GM18519 (cell line): ENCODE data around the gene MYH9.
"Not testable (repeated sequence)": the region's sequence is repeated elsewhere in the genome, so short reads cannot be mapped to it uniquely, and the experiment has no call there.

Source experiments
- ATAC-seq: cut with Tn5 transposase; IDR thresholded peaks from one replicate; pipeline ENCODE4 v1.9.1; 2021; ENCODE audit warnings: mild to moderate bottlenecking, moderate library complexity; ENCODE audit not compliant: unreplicated experiment, low FRiP score

MYH9 gene

DNA sequence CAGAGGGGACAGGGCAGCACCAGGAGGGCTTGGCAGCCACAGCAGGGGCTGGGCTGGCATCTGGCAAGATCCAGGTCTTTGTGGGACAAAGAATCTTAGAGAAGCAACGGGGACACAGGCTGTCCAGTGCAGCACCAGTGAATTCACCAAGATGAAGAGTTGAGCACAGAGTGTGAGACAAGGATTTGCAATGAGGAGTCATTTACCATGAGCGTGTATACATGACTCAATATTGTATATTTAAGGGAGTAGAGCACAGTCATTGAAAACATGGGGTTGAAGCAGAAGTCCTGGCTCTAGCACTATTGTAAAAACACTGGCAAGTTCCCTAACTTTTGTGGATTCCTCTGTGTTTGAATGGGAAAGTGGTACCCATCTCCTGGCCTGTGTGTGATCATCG is 131.3 kb downstream of the MYH9 start:
- ATAC-seq: no peak

DNA sequence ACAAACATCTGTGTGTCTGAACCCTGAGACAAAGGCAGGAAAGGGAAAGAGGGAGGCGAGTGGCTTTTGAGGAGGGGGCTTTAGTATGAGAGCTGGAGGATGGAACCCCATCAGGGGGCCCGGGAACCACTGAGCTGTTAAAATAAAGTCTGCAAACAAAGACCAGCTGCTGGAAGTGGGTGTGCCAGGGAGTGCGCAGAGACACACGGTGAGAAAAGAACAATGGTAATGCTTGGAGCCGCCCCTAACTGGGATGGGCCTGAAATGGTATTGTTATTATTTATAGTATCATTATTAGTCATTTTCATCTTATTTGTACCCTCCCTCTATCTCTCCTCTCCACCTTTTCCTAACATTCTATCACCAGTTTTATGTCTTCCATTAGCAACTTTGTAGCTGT is 132.2 kb downstream of the MYH9 start:
- ATAC-seq: not testable (repeated sequence)

DNA sequence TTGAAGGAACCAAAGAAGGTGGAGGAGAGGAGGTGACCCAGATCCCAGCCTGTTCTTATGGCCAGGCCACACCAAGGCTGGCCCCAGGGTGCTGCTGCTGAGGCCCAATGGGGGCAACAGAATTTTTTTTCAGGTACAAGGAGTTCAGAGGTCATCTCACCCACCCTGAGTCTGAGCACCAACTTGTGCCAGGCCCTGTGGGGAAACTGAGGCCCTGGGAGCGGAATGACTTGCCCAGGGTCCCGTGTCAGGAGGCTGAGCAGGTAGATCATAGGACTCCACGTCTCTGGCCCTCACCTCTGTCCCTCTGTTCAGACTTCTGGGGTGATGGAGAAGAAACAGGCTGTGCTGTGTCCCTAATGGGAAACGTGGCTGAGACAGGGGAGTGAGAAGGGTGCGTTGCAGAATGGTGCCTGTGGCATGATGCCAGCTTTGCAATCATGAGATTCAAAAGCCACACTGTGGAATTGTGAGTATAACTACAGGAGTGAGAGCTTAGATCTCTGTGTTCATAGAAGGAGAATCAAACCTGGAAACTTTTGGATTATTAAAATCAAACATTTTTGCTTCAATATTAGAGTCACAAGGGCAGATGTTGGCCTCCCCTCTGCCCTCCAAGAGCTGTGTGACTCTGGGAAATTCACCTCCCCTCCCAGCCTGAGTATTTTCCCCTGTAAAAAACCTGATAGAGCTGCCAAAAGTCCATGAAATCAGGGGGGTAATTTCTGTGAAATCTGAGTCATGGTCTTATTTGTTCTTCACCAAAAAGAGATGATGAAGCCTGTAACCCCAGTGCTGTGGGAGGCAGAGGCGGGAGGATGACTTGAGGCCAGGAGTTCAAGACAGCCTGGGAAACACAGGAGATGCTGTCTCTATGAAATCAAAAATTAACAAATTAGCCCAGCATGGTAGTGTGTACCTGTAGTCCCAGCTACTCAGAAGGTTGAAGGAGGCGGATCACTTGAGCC is 134.0 kb downstream of the MYH9 start:
- no peak for ATAC-seq

- peak; percentile 46 for ATAC-seq
These were observed 134.8 kb downstream of the MYH9 start, which contains the start of gene APOL1 for GRCh38 chr22:36252754-36253522. Gene APOL1 (plus strand): TSS chr22:36253133. CDS start chr22:36254956, 1,823 bp downstream.

DNA sequence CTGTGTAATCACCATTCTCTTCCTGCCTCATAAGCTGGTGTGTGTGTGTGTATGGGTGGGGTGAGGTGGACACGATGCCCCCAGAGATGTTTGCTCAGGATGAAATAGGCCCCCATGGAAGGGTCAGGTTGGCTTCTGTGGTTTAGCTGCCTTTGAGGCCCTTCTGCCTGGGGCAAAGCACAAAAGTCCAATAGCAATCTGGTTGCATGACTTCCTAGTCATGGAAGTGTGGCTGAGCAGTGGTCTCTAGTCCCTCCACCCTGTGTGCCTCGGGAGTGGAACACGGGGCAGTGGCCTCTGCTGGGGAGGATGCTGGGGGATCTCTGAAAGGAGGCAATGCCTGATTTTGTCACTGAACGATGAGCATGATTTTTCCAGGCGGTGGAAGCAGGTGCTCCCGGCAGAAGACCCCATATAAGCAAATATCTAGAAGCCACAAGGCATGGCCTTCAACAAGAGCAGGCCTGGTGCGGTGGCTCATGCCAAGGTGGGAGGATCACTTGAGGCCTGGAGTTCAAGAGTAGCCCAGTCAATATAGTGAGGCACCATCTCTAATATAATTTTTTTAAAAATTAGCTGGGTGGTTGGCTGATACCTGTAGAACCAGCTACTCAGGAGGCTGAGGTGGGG is 135.7 kb downstream of the MYH9 start:
- not testable (repeated sequence) for ATAC-seq

GRCh38 chr22:36250292-36250960 is 137.3 kb downstream of the MYH9 start:
- ATAC-seq: not testable (repeated sequence)

GRCh38 chr22:36249160-36249559 is 138.6 kb downstream of the MYH9 start:
- no peak for ATAC-seq

DNA sequence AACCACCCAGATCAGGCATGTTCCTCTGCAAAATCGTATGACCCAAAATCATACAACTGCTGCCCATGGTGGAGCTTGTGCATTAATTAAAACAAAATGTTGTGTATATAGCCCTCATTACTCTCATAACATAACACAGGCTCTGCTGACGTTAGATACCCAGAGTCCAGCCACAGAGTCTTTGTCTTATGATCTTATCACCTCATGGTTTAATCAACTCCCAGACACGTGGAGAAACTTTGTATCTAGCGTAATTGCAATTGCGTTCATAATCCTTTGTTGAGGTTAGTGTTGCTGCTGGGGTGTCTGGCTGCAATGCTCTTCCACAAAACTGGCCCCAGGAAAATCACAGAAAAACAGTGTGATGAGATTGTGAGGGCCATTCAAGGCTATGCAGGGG is 139.8 kb downstream of the MYH9 start:
- no peak for ATAC-seq

DNA sequence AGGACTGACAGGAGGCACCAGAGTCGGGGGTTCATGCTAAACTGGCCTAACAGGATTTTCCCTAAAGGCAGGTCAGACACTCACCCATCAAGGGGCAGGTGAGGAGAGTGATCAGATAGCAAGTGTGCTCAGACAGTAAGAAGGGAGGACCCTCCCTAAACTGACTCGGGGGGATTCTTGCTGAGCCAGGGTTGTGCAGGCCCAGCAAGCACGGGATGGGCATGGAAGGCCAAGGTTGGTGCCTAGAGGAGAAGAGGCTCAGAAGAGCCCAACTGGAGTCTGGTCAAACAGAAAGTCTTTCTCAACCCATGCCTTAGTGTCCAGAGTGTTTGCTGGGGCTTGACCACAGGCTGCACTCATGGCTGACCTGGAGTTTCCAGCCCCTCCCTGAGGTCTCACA is 141.0 kb downstream of the MYH9 start:
- ATAC-seq: no peak

- no peak for ATAC-seq
These were observed 141.9 kb downstream of the MYH9 start for GRCh38 chr22:36245805-36246356.

DNA sequence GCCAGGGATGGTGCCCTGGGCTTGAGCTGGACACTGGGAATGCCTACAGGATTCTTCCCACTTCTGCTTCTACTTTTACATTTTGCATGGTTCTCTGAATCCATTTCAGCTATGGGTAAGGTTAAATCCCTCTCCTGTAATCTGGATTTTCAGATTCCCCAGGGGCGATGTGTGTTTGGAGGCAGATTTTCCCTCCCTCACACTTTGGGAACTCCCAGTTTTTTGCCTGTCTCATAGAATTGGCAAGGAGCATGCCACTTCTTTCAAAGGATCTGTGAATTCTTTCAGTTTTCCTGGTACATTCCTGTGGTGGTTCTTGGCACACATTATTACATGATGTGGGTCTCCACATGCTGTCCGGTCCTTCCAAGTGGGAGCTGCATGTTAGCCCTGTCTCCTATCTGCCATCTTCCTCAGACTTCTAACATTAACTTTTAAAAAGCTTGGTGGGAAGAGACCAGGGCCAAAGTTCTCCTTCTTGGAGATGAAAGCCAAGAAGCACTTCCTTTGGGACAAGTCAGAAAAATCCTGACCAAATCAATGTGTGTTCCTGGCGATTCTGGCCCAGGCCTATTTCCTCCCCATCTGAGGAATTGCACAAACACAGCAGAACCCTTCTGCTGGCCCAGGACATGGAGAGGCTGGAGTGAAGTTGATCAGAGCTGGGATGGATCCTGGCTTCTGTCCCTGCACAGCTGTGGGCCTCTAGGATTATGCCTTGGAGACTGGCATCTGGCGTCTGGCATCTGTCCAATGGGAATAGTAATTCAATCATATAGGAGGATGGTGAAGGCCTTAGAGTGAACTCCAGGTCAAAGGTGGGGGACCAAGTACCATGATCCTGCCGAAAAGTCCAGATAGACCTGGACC is 143.0 kb downstream of the MYH9 start:
- ATAC-seq: no peak

DNA sequence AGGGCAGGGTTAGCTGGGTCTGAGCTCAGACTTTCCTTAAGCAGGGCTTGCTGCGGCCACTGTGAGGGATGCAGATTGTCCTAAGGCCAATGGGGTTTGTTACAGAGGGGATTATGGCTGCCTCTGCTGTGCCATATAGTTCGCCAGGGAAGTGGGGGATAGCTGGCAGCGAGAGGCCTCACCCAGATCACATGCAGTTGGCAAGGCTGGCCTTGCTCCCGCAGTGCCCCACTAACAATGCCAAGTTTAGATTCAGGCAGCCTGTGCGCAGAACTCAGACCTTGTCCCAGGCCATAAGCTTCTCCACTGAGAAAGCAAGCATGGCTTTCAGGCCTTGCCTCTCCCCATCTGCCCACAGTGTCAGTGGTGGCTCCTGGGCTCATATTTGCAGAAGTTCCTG is 143.8 kb downstream of the MYH9 start:
- ATAC-seq: no peak

DNA sequence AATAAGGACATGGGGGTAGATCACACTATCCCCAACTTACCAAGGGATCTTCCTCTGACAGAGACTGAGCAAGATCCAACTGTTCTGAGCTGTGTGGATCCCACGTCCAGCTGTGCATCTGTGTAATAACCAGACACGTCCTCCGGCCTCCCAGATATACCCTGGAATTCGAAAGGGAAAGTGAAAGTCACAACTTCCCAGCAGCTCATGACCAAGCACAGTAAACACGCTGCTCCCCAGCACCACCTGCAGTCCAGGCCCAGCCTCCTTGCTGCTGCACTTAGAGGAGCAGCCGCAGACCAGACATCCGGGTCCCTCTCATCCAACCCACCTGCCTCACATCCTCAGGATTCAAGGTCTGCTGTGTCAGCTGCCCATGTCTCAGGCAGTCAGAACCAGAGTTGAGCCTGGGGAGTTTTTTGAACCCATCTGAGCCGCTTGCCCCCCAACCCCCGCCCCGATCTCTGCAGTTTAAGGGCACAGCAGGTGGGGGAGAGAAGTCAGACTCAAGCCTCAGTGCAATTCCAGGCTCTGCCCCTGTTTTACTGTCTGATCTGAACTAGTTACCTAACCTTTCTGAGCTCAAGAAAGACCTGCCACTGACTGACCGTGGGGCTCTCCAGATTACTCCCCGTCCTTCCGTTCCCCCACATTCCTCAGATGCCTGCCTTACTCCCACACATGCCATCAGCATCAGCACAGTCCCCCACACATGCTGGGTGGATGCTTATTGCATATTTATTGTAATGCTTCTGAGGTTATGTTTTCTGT is 148.2 kb downstream of the MYH9 start, which contains the start of gene APOL2:
Gene APOL2, minus strand, starts transcription at position 127 of the 771 bp plus-strand sequence. CDS start 6,365 bp downstream, outside the sequence.
- peak; percentile 66 for ATAC-seq

DNA sequence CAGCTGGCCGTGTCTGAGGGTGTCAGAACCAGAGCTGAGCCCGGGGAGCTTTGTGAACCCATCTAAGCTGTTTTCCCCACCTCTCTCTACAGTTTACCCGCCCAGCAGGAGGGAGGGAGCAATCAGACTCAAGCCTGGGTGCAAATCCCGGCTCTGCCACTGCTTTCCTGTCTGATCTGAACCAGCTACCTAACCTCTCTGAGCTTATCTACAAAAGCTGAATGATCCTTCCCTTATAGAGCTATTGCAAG is 148.7 kb downstream of the MYH9 start:
- no peak for ATAC-seq

DNA sequence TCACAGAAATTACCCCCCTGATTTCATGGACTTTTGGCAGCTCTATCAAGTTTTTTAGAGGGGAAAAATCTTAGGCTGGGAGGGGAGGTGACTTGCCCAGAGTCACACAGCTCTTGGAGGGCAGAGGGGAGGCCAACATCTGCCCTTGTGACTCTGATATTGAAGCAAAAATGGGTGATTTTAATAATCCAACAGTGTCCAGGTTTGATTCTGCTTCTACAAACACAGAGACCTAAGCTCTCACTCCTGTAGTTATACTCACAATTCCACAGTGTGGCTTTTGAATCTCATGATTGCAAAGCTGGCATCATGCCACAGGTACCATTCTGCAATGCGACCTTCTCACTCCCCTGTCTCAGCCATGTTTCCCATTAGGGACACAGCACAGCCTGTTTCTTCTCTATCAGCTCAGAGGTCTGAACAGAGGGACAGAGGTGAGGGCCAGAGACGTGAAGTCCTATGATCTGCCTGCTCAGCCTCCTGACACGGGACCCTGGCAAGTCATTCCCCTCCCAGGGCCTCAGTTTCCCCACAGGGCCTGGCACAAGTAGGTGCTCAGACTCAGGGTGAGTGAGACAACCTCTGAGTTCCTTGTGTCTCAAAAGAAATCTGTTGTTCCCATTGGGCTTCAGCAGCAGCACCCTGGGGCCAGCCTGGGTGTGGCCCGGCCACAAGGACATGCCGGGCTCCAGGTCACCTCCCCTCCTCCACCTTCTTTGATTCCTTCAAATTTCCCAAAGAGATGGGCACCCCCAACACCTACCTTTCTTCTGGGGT is 149.2 kb downstream of the MYH9 start:
- no peak for ATAC-seq

DNA sequence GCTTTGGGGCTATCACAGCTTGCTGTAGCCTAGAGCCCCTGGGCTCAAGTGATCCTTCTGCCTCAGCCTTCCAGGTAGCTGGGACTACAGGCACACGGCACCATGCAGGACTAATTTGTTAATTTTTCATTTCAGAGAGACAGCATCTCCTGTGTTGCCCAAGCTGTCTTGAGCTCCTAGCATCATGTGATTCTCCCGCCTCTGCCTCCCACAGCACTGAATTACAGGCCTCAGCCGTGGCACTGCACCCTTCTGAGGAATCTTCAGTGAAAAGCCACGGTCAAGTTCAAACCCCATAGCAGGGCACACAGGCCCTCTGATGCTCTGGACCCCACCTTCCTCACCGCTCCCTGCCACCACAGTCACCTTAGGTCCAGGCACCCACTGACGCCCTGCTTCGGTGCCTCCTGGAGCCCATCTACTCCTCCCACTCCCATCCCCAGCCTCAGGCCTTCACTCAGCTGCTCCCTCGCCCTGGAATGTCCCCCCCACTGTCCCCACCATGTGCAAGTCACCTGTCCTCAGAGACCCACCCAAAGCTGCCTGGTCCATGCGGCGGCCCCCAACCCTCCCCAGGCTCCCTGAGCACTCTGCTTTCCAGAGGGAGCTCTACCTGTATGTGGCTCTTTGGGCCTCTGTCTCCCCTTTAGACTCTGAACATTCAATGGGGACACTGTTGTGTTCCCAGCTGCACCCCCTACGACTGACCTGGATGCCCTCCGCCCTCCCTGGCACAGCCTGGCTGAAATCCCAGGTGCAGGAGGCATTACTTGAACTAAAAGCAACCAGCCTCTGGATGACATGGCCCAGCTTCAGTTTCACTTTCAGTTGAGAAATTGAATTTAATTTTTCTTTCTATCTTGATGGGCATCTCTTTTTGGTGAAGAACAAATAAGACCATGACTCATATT is 150.1 kb downstream of the MYH9 start:
- no peak for ATAC-seq
